Cardiac muscle cell (in vitro differentiated cells and primary cell): ENCODE results near the gene ERLIN1. TPM values are rescaled to one million over a fixed set of nuclear protein-coding genes. Genes with fewer than 3 reads are reported as not detected.
"Not testable (repeated sequence)": the region's sequence is repeated elsewhere in the genome, so short reads cannot be mapped to it uniquely, and the experiment has no call there.

Source experiments
- DNase-seq, 2 donors: peaks; one replicate each; pipeline versions ENCODE4 v3.0.0 to v3.0.0-alpha.2; 2010 to 2017; ENCODE audit warnings: low read depth in 1 of 2, low spot score in 1 of 2
- H3K27ac ChIP-seq: fragments of 200-600 bp; sonication (generic); 2 replicates; pipeline ENCODE4 v1.5.1; 2016
- H3K27me3 ChIP-seq: fragments of 200-600 bp; sonication (generic); 2 replicates; pipeline ENCODE4 v1.6.0; 2016; ENCODE audit warnings: control low read depth
- H3K36me3 ChIP-seq: fragments of 200-600 bp; sonication (generic); 2 replicates; pipeline ENCODE4 v1.5.1; 2016; ENCODE audit warnings: control low read depth
- H3K4me1 ChIP-seq: fragments of 200-600 bp; sonication (generic); 2 replicates; pipeline ENCODE4 v1.8.1; 2017; ENCODE audit warnings: low read depth, mild to moderate bottlenecking, mixed run types
- H3K4me3 ChIP-seq: fragments of 200-600 bp; sonication (generic); 2 replicates; pipeline ENCODE4 v1.5.1; 2016; ENCODE audit warnings: mild to moderate bottlenecking
- H3K9me3 ChIP-seq: fragments of 200-600 bp; sonication (generic); 2 replicates; pipeline ENCODE4 v1.5.1; 2017; ENCODE audit warnings: low read depth, mild to moderate bottlenecking, control low read depth
- polyA plus RNA-seq: library from polyadenylated mRNA; unstranded; fragments of >200 nt; fragmentation: Nextera tagmentation; extraction: Ambion mirVana; gene quantifications from 2 replicates; pipeline ENCODE4 v1.2.1, GENCODE V29; 2016
- total RNA-seq: library from RNA; depleted of rRNA; stranded (reverse); fragments of >200 nt; gene quantifications from 2 replicates; pipeline ENCODE4 v1.2.3, GENCODE V29; 2016
- TF ChIP-seq, protein P1 (sequence below): IDR thresholded peaks from 2 replicates; pipeline ENCODE4 v1.5.1; 2012; ENCODE audit warnings: low read depth, mild to moderate bottlenecking, low read length

The ERLIN1 gene
- total and polyA plus RNA-seq, 2 experiments from 2014 or later, result 12.9 to 15.4 TPM

DNA sequence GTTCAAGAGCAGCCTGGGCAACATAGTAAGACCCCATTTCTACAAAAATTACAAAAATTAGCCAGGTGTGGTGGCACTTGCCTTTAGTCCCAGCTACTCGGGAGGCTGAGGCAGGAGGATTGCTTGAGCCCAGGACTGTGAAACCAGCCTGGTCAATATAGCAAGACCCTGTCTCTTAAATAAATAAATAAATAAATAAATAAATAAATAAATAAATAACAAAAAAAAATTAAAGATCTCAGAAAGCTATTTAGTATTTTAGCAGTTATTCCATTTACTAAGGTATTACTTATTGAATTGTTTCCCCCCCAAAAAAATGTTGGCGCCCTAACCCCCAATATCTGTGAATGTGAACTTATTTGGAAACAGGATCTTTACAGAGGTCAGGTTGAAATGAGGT lies 53.4 kb downstream of the ERLIN1 start:
- TF ChIP-seq, protein P1, sequence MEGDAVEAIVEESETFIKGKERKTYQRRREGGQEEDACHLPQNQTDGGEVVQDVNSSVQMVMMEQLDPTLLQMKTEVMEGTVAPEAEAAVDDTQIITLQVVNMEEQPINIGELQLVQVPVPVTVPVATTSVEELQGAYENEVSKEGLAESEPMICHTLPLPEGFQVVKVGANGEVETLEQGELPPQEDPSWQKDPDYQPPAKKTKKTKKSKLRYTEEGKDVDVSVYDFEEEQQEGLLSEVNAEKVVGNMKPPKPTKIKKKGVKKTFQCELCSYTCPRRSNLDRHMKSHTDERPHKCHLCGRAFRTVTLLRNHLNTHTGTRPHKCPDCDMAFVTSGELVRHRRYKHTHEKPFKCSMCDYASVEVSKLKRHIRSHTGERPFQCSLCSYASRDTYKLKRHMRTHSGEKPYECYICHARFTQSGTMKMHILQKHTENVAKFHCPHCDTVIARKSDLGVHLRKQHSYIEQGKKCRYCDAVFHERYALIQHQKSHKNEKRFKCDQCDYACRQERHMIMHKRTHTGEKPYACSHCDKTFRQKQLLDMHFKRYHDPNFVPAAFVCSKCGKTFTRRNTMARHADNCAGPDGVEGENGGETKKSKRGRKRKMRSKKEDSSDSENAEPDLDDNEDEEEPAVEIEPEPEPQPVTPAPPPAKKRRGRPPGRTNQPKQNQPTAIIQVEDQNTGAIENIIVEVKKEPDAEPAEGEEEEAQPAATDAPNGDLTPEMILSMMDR, result no peak

DNA sequence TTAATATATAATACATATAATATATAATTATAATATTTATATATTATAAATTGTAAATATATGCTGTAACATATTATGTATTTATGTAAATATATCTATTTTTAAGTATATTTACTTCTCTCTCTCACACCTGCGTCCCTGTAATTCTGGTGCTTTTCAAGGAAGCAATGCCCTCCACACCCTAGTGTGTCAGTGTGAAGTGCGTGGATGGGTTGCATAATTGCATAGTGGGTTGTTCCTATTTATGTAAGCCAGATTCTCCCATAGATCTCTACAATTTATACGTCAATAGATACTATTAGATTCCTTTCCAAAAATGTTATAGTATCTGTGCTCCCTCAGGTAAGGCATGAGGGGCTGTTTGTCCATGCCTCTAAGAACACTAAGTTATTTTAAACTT lies 54.3 kb downstream of the ERLIN1 start:
- H3K4me1 ChIP-seq, result no peaks in the 10 kb centered on the region
- no peaks in the 10 kb centered on the region for H3K9me3 ChIP-seq
- H3K27ac ChIP-seq, result no peak overlapping the region
- no peaks in the 10 kb centered on the region for H3K27me3 ChIP-seq
- DNase-seq, result no peak
- H3K36me3 ChIP-seq, result no peaks in the 10 kb centered on the region
- TF ChIP-seq, protein P1, result no peak
- H3K4me3 ChIP-seq, result no peak overlapping the region

More for the DNA sequence above, 53.4 kb downstream of the ERLIN1 start:
- H3K36me3 ChIP-seq, result no peaks in the 10 kb centered on the region
- DNase-seq, result no peak
- no peak overlapping the region for H3K27ac ChIP-seq
- no peaks in the 10 kb centered on the region for H3K27me3 ChIP-seq
- H3K4me1 ChIP-seq, result no peaks in the 10 kb centered on the region
- H3K4me3 ChIP-seq, result no peak overlapping the region
- no peaks in the 10 kb centered on the region for H3K9me3 ChIP-seq

DNA sequence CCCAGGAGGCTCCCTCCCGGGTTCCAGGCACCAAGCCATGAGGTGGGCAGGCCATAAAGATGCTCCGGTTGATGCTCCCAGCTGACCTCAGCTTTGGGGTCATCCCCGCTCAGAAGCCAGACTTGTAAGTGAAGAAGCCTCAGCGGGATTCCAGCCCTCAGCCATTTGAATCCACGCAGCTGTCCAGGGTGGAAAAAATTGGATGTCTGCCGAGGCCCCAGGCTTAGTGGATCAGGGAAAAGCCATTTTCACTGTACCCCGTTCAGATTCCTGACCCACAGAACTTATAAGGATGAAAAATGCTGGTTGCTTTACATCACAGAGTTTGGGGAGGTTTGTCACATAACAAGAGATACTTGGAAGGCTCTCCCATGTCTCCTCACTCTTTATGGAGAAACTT lies 55.0 kb downstream of the ERLIN1 start:
- Histone ChIP-seq H3K27ac (no peak overlapping the region), H3K36me3 (no peaks in the 10 kb centered on the region), H3K27me3 (no peaks in the 10 kb centered on the region), H3K4me3 (no peak overlapping the region), H3K4me1 (no peaks in the 10 kb centered on the region), H3K9me3 (no peaks in the 10 kb centered on the region)
- TF ChIP-seq, protein P1, result no peak
- DNase-seq, result no peak

DNA sequence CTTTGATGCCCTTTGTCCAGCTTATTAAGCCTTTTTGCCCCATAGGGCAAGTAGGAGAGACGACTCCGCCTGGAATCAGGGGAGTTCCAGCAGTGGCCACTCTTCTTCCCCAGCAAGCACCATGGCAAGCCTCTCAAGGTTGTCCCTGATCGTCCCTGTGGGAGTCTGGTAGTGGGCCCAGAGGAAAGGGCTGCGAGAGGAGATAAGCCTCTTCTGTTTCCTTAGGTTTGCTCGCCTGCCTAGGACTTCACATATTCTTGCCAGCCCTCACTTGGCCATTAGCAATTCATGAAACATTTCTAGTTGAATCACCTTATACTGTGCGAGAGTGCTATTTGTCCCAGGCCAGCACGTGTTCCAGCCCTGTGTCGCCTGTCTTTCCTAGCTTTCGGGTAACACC lies 56.4 kb downstream of the ERLIN1 start:
- TF ChIP-seq, protein P1, result no peak
- H3K27me3 ChIP-seq, result no peaks in the 10 kb centered on the region
- no peaks in the 10 kb centered on the region for H3K9me3 ChIP-seq
- no peak for DNase-seq
- H3K36me3 ChIP-seq, result no peaks in the 10 kb centered on the region
- no peak overlapping the region for H3K27ac ChIP-seq
- no peak overlapping the region for H3K4me3 ChIP-seq
- H3K4me1 ChIP-seq, result no peaks in the 10 kb centered on the region

DNA sequence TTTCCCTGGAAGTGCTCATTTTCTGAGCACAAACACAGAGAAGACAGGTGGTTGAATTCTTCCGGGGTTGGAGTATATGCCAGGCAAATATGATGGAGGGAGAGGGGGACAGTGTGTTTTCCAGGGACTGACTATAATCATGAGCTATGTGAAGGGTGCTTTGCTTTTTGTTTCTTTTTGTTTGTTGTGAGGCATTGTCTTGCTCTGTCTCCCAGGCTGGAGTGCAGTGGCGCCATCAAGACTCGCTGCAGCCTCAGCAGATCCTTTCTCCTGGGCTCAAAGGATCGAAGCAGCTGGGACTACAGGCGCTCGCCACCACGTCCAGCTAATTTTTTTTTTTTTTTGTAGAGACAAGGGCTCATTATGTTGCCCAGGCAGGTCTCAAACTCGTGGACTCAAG lies 56.9 kb downstream of the ERLIN1 start:
- DNase-seq, result no peak
- TF ChIP-seq, protein P1, result no peak
- H3K4me1 ChIP-seq, result no peaks in the 10 kb centered on the region
- no peak overlapping the region for H3K4me3 ChIP-seq
- H3K27ac ChIP-seq, result no peak overlapping the region
- no peaks in the 10 kb centered on the region for H3K9me3 ChIP-seq
- H3K36me3 ChIP-seq, result no peaks in the 10 kb centered on the region
- no peaks in the 10 kb centered on the region for H3K27me3 ChIP-seq

DNA sequence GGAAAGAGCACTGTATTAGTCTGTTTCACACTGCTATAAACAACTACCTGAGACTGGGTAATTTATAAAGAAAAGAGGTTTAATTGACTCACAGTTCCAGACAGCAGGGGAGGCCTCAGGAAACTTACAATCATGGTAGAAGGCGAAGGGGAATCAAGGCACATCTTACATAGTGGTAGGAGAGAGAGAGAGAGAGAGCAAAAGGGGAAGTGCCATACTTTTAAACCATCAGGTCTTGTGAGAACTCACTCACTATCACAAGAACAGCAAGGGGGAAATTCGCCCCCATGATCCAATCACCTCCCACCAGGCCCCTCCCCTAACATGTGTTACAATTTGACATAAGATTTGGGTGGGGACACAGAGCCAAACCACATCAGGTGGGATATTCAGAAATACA lies 60.5 kb downstream of the ERLIN1 start:
- H3K4me1 ChIP-seq, H3K27ac ChIP-seq, H3K4me3 ChIP-seq, H3K9me3 ChIP-seq, DNase-seq, H3K27me3 ChIP-seq, H3K36me3 ChIP-seq: not testable (repeated sequence)
